ENCODE results near the gene BMP6. TPM values are rescaled to one million over a fixed set of nuclear protein-coding genes. Genes with fewer than 3 reads are reported as not detected.

The BMP6 gene
- total RNA-seq, 1 experiment from 2014 or later: 13.6 TPM

DNA sequence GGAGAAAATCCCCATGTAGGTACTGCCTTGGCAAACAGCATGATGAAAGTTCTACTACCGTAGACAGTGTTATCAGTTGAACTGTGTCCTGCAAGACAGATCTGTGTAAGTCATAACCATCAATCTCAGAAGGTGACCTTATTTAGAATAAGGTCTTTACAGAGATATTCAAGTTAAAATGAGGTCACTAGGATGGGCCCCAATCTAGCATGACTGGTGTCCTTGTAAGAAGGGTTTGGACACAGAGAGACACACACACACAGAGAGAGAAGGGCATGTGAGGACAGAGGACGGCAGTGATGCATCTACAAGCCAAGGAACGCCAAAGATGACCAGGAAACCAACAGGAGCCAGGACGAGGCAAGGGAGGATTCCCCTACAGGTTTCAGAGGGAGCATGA lies 175.9 kb downstream of the BMP6 start:
- Histone ChIP-seq H3K27ac (ENCODE audit: low read length) (no peak overlapping the region), H3K4me1 (ENCODE audit: control insufficient read depth, insufficient read depth, low read length) (no peaks in the 10 kb centered on the region), H3K36me3 (ENCODE audit: control insufficient read depth, insufficient read depth, low read length) (peaks cover 45% of the 10 kb centered on the region), H3K4me3 (ENCODE audit: low read depth in 2 of 2, low read length in 2 of 2) (no peak overlapping the region), H3K27me3 (ENCODE audit: control insufficient read depth, insufficient read depth, low read length) (no peaks in the 10 kb centered on the region), H3K9me3 (ENCODE audit: control insufficient read depth, insufficient read depth, low read depth, low read length) (no peaks in the 10 kb centered on the region)
- intact Hi-C loops (cut with micrococcal nuclease; ENCODE audit: unreplicated experiment) (no loop called here), in situ Hi-C loops (cut with HindIII; ENCODE audit: low pct_unique_long_range_greater_than_20kb, low sequenced_read_pairs) (no loop called here)
- CTCF ChIA-PET: no interaction called here
- no peak for TF ChIP-seq TCF7L2 (IDR thresholded peaks at IDR 0.05; ENCODE audit: low read depth, low read length)
- no peak for TF ChIP-seq POLR2AphosphoS5 (IDR thresholded peaks at IDR 0.05; ENCODE audit: low read depth, low read length)
- TF ChIP-seq, protein P1, sequence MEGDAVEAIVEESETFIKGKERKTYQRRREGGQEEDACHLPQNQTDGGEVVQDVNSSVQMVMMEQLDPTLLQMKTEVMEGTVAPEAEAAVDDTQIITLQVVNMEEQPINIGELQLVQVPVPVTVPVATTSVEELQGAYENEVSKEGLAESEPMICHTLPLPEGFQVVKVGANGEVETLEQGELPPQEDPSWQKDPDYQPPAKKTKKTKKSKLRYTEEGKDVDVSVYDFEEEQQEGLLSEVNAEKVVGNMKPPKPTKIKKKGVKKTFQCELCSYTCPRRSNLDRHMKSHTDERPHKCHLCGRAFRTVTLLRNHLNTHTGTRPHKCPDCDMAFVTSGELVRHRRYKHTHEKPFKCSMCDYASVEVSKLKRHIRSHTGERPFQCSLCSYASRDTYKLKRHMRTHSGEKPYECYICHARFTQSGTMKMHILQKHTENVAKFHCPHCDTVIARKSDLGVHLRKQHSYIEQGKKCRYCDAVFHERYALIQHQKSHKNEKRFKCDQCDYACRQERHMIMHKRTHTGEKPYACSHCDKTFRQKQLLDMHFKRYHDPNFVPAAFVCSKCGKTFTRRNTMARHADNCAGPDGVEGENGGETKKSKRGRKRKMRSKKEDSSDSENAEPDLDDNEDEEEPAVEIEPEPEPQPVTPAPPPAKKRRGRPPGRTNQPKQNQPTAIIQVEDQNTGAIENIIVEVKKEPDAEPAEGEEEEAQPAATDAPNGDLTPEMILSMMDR (IDR thresholded peaks at IDR 0.05): no peak
- no peak for TF ChIP-seq SIN3A (IDR thresholded peaks at IDR 0.05; ENCODE audit: borderline replicate concordance, insufficient read depth, low read depth, low read length)
- TF ChIP-seq, protein P2, sequence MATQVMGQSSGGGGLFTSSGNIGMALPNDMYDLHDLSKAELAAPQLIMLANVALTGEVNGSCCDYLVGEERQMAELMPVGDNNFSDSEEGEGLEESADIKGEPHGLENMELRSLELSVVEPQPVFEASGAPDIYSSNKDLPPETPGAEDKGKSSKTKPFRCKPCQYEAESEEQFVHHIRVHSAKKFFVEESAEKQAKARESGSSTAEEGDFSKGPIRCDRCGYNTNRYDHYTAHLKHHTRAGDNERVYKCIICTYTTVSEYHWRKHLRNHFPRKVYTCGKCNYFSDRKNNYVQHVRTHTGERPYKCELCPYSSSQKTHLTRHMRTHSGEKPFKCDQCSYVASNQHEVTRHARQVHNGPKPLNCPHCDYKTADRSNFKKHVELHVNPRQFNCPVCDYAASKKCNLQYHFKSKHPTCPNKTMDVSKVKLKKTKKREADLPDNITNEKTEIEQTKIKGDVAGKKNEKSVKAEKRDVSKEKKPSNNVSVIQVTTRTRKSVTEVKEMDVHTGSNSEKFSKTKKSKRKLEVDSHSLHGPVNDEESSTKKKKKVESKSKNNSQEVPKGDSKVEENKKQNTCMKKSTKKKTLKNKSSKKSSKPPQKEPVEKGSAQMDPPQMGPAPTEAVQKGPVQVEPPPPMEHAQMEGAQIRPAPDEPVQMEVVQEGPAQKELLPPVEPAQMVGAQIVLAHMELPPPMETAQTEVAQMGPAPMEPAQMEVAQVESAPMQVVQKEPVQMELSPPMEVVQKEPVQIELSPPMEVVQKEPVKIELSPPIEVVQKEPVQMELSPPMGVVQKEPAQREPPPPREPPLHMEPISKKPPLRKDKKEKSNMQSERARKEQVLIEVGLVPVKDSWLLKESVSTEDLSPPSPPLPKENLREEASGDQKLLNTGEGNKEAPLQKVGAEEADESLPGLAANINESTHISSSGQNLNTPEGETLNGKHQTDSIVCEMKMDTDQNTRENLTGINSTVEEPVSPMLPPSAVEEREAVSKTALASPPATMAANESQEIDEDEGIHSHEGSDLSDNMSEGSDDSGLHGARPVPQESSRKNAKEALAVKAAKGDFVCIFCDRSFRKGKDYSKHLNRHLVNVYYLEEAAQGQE (IDR thresholded peaks at IDR 0.05; ENCODE audit: insufficient read depth in 1 of 2, low read depth in 2 of 2, low read length in 1 of 2): no peak
- POLR2A ChIA-PET: no interaction called here
- no TSS peak for BruUV-seq (replicated peaks)
- ATAC-seq: no peak
- no peak for DNase-seq (ENCODE audit: low read depth, low spot score)

DNA sequence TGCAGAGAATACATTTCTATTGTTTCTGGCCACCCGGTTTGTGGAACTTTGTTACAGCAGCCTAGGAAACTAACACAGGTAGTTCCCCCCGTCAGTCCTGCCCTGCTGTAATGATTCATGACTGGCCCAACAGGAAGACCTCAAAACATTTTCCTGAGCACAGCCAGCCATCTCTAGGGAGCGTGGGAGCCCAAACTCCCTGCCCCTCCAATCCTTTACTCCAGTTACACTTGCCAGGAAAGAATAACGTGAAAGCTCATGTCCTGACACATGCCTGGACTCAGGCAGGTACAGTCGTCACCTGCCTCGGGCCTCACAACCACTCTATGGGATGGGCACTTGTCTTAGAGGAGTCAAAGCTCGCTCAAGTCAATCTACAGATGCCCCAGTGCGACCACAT lies 176.3 kb downstream of the BMP6 start:
- intact Hi-C loops (cut with micrococcal nuclease; ENCODE audit: unreplicated experiment): no loop called here
- no TSS peak for BruUV-seq (replicated peaks)
- ChIA-PET CTCF (no interaction called here), POLR2A (no interaction called here)
- DNase-seq (ENCODE audit: low read depth, low spot score) (no peak), ATAC-seq (no peak)
- Histone ChIP-seq H3K9me3 (ENCODE audit: control insufficient read depth, insufficient read depth, low read depth, low read length) (no peaks in the 10 kb centered on the region), H3K27ac (ENCODE audit: low read length) (no peak overlapping the region), H3K4me1 (ENCODE audit: control insufficient read depth, insufficient read depth, low read length) (no peaks in the 10 kb centered on the region), H3K4me3 (ENCODE audit: low read depth in 2 of 2, low read length in 2 of 2) (no peak overlapping the region), H3K36me3 (ENCODE audit: control insufficient read depth, insufficient read depth, low read length) (peaks cover 41% of the 10 kb centered on the region), H3K27me3 (ENCODE audit: control insufficient read depth, insufficient read depth, low read length) (no peaks in the 10 kb centered on the region)
- TF ChIP-seq, protein P2 (IDR thresholded peaks at IDR 0.05; ENCODE audit: insufficient read depth in 1 of 2, low read depth in 2 of 2, low read length in 1 of 2): no peak
- in situ Hi-C loops (cut with HindIII; ENCODE audit: low pct_unique_long_range_greater_than_20kb, low sequenced_read_pairs): no loop called here
